ENCODE data around the gene ABAT.

Gene ABAT

DNA sequence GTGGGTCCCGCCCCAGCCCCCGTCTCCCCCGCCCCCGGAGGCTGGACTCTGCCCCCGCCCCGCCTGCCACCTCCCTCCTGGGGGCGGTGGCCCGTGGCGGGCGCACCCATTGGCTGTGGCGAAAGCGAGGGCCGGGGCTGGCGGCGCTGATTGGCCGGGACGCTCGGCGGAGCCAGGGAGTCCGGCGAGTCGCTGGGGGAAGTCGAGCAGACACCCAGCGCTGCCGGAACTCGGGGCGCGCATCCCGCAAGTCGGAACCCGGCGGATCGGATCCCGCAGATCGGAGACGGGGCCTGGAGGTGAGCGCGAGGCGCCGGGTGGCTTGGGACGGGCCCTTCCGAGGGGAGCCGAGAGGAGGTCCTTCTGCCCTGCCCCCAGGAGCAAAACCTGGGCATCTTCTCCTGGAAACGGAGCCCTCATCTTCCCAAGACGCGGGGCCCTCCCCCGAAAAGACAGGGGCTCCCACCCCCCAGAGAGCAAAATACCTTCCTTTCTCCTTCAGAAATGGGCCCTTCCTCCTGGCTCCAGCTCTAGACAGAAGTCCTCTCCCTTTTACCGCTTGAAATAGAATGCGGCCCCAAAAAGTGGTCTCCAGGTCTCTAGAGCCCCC, at the start of gene ABAT:
Gene ABAT, plus strand, starts transcription at position 205 of the 610 bp plus-strand sequence. CDS start 61,123 bp downstream, outside the sequence.
- peaks cover 0 to 3% of the 10 kb centered on the region in 2 donors for H3K9me3 Mint-ChIP-seq
- H3K4me3 Mint-ChIP-seq: peak within 1 kb of the TSS; percentile 93 to 98
- peak; percentile 88 to 89 for DNase-seq
- no peaks in the 10 kb centered on the region for H3K27me3 Mint-ChIP-seq
- H3K27ac Mint-ChIP-seq: peak within 1 kb of the TSS; percentile 91 to 98
- peak; percentile 97 for ATAC-seq
- H3K4me1 Mint-ChIP-seq: peaks cover 24% of the 10 kb centered on the region

GRCh38 chr16:8625491-8626087, 48.8 kb upstream of the ABAT start:
- no peak overlapping the region for H3K27ac Mint-ChIP-seq

GRCh38 chr16:8626946-8627345, 47.5 kb upstream of the ABAT start:
- ATAC-seq (no peak), DNase-seq (no peak)
- H3K27me3 Mint-ChIP-seq: no peaks in the 10 kb centered on the region
- peaks cover 25% of the 10 kb centered on the region for H3K4me1 Mint-ChIP-seq
- H3K9me3 Mint-ChIP-seq: no peaks in the 10 kb centered on the region
- H3K27ac Mint-ChIP-seq: peak overlapping the region in 1 of 2 donors; percentile 41
- no peak overlapping the region for H3K4me3 Mint-ChIP-seq

More at GRCh38 chr16:8625491-8626087, 48.8 kb upstream of the ABAT start:
- Mint-ChIP-seq H3K9me3 (no peaks in the 10 kb centered on the region), H3K4me3 (no peak overlapping the region), H3K27me3 (no peaks in the 10 kb centered on the region), H3K4me1 (peaks cover 25% of the 10 kb centered on the region)
- ATAC-seq: no peak
- DNase-seq: no peak

DNA sequence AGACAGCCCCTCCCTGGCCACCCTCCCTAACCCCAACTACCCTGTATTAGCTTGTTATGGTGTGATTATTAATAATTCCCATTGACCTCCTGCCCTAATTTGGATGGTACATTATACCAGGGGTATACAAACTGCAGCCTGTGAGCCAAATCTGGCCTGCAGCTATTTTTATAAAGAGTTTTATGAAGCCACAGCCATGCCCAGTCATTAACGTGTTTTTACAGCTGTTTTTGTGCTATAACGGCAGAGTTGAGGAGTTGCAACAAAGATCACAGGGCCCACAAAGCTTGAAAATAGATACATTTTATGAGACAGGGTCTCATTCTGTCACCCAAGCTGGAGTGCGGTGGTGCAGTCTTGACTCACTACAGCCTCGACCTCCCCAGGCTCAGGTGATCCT, 47.0 kb upstream of the ABAT start:
- H3K9me3 Mint-ChIP-seq: no peaks in the 10 kb centered on the region
- peaks cover 25% of the 10 kb centered on the region for H3K4me1 Mint-ChIP-seq
- no peak overlapping the region for H3K4me3 Mint-ChIP-seq
- H3K27ac Mint-ChIP-seq: peak overlapping the region in 1 of 2 donors; percentile 52
- no peak for DNase-seq
- H3K27me3 Mint-ChIP-seq: no peaks in the 10 kb centered on the region
- no peak for ATAC-seq

DNA sequence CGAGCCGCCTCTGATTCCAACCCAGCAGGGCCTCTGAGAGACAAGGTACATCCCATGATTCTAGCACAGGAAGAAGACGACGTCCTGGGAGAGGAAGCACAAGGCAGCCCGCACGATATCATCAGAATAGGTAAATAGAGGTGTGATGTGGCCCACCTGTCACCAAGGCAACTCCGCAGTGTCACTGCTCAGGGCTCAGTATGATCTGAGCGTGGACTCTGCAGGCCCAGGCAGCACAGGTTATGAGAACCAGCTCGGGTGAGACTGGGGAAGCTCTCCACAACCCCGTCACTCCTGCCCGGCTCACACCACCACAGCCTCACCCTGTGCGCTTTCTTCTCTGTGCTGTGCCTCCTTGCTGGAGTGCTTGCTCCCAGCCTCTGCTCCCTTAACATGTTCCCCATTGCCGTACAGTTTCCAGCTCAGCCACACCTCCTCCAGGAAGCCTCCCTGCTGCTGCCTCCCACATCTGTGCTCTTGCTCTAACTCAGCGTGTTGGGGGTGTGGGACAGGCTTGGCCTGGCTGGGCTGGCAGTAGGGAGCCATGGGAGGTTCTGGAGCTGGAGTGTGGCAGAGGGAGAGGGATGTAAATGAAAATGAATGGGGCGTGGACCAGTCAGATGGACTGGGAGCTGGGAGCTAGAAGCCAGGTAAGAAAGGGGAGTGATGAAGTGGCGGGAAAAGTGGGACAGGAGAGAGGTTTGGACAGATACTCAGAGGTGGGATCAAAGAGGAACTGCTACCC, 45.3 kb upstream of the ABAT start:
- Mint-ChIP-seq H3K27me3 (no peaks in the 10 kb centered on the region), H3K4me3 (no peak overlapping the region), H3K27ac (peak overlapping the region; percentile 79 to 84), H3K9me3 (no peaks in the 10 kb centered on the region), H3K4me1 (peaks cover 17% of the 10 kb centered on the region)
- no peak for ATAC-seq
- DNase-seq: no peak

- DNase-seq (no peak), ATAC-seq (no peak)
- Mint-ChIP-seq H3K9me3 (no peaks in the 10 kb centered on the region), H3K4me3 (no peak overlapping the region), H3K27me3 (no peaks in the 10 kb centered on the region), H3K4me1 (peaks cover 7% of the 10 kb centered on the region), H3K27ac (no peak overlapping the region)
Measured at GRCh38 chr16:8630255-8630953, 44.0 kb upstream of the ABAT start.

DNA sequence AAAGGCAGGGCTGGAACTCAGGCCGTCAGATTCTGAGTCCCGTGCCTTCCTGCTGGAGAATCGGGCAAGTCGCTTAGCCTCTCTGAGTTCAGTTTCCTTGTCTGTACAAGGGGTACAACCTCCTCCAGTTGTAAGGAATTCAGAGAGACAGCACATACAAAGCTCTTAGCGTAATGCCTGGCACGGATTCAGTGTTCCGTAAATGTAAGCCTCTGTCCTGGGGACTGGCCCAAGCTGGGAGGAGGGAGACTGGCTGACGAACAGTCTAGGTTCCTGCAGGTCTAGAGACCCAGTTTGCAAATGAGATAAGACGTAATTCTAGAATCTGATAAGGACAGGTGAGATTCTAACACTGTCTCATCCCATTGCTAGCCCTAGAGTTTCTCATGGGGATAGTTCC, 43.0 kb upstream of the ABAT start:
- H3K9me3 Mint-ChIP-seq: no peaks in the 10 kb centered on the region
- H3K4me3 Mint-ChIP-seq: no peak overlapping the region
- DNase-seq: no peak
- no peaks in the 10 kb centered on the region for H3K27me3 Mint-ChIP-seq
- peaks cover 8% of the 10 kb centered on the region for H3K4me1 Mint-ChIP-seq
- ATAC-seq: no peak
- H3K27ac Mint-ChIP-seq: no peak overlapping the region

DNA sequence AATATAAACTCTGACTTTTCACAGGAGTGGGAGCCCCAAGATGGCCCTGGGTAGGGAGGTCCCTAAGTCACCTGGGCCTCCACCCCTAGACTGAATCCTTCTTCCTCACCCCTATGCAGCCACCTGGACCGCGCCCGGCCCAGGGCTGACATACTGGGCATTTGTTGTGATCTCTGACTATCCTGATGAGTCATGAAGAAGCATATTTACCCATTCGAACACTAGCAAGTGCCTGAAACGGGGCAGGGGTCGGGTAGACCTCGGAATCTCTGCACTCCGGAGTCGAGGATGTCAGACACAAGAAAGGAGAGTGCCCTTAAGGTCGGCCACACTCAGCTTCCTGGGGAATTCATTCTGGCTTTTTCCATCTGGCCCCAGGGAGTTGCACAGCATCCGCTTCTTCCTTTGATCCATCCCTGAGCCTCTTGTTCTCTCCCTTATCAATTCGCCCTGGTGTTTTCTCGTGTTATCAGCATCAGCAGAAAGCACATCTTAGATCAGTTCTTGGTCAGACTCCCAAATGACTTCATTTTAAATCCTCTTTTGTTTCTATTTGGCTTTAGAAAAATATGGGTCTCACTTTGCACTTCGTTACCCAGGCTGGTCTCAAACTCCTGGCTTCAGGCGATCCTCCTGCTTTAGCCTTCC, 42.5 kb upstream of the ABAT start:
- no peaks in the 10 kb centered on the region for H3K9me3 Mint-ChIP-seq
- no peaks in the 10 kb centered on the region for H3K27me3 Mint-ChIP-seq
- H3K4me1 Mint-ChIP-seq: peaks cover 9% of the 10 kb centered on the region
- no peak overlapping the region for H3K4me3 Mint-ChIP-seq
- DNase-seq: no peak
- ATAC-seq: no peak
- H3K27ac Mint-ChIP-seq: no peak overlapping the region

GRCh38 chr16:8632675-8633182, 41.7 kb upstream of the ABAT start:
- DNase-seq (no peak), ATAC-seq (no peak)
- H3K27me3 Mint-ChIP-seq: no peaks in the 10 kb centered on the region
- H3K4me3 Mint-ChIP-seq: no peak overlapping the region
- peaks cover 5% of the 10 kb centered on the region for H3K4me1 Mint-ChIP-seq
- peak overlapping the region; percentile 22 to 68 for H3K27ac Mint-ChIP-seq
- H3K9me3 Mint-ChIP-seq: no peaks in the 10 kb centered on the region

DNA sequence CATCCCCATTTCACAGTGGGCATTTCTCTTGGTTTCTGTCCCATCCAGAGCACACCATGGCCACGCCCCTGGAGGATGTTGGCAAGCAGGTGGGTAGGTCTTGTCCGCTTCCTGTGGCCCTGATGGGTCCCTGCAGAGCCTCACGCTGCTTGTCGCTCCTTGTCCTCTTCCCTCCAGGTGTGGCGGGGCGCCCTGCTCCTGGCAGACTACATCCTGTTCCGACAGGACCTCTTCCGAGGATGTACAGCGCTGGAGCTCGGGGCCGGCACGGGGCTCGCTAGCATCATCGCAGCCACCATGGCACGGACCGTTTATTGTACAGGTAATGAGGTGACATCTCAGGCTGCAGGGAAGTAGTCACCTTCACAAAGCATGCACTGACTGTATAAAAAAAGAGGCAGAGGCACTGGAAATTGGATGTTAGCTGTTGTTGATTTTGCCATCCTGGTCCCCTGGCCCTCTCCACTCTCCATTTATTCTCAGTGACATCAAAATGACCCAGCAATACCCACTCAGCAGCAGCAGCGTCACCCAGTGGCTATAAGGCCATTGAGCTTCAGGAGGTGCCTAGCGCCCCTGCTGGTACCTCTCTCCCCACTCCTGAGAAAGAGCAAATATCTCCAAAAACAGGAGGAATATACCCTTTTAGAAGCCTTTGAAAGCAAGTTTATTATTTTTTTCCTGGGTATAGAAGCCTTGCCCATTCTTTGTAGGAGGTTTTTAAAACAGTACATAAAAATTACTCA, 39.3 kb upstream of the ABAT start:
- no peak for ATAC-seq
- Mint-ChIP-seq H3K27ac (no peak overlapping the region), H3K4me1 (peaks cover 5% of the 10 kb centered on the region), H3K4me3 (no peak overlapping the region), H3K27me3 (no peaks in the 10 kb centered on the region), H3K9me3 (no peaks in the 10 kb centered on the region)
- DNase-seq: no peak

GRCh38 chr16:8639694-8640093, 34.7 kb upstream of the ABAT start:
- Mint-ChIP-seq H3K4me1 (peaks cover 15% of the 10 kb centered on the region), H3K4me3 (no peak overlapping the region), H3K27me3 (no peaks in the 10 kb centered on the region), H3K27ac (peak overlapping the region in 1 of 2 donors; percentile 89), H3K9me3 (no peaks in the 10 kb centered on the region)
- DNase-seq (no peak), ATAC-seq (no peak)

DNA sequence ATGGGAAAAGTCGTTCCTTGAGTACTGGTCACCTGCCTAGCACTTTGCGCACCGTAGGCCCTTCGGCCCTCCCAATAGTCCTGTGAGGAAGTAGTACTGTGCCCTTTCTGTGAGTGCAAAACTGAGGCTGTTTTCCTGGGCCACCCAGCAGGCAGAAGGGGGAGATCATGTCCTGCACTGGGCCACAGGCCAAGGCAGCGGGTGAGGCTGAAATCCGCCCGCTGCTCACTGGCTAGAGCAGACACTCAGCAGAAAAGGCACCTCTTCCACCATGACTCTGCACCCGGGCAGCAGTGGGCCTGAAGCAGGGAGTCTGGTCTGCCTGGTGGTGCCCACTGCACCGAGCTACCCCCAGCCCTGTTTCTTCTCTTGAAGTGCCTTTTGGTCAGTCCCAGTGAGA, 32.7 kb upstream of the ABAT start:
- no peaks in the 10 kb centered on the region for H3K27me3 Mint-ChIP-seq
- ATAC-seq (no peak), DNase-seq (no peak)
- H3K27ac Mint-ChIP-seq: peak overlapping the region in 1 of 2 donors; percentile 83
- H3K4me1 Mint-ChIP-seq: peaks cover 16% of the 10 kb centered on the region
- no peak overlapping the region for H3K4me3 Mint-ChIP-seq
- no peaks in the 10 kb centered on the region for H3K9me3 Mint-ChIP-seq

GRCh38 chr16:8642146-8642545, 32.3 kb upstream of the ABAT start:
- no peaks in the 10 kb centered on the region for H3K27me3 Mint-ChIP-seq

DNA sequence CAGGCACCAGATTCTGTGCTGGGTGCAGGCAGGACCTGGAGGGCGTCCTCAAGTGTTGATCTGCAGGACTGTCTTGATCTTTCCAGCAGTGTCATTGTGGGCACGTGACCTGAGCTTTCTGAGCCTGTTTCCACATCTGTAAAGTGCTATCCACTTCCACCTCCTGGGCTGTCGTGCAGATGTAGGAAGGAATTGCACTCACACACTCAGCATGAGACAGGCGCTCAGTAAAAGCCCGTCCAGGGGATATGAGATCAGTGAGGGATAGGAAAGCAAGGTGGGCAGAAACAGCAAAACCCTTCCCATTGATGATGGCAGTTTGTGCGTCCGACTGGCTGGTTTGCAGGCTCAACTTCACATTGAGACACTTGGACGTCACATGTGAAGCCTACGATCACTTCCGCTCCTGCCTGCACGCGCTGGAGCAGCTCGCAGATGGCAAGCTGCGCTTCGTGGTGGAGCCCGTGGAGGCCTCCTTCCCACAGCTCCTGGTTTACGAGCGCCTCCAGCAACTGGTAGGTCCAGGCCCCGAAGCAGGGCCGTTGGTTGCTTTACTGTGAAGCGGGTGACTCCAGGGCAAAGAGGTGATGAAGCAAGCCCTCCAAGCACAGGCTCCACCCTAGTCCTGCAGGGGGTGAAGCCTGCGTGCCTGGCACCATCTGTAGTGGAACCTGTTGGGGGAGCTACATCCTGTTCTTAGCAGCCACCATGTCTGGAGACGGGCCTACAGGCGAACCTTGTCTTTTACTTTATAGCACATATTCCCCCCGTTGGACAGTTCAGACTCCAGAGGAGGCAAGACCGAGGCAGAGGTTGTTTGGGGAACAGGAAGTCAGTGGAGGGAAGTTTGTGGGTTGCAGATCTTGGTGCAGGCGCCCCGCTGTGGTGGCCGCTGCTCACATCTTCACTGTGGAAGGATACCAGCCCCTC, 29.9 kb upstream of the ABAT start:
- no peaks in the 10 kb centered on the region for H3K9me3 Mint-ChIP-seq
- peak overlapping the region; percentile 85 to 92 for H3K27ac Mint-ChIP-seq
- ATAC-seq (peak; percentile 77), DNase-seq (peak in 1 of 2 donors; percentile 7)
- H3K4me1 Mint-ChIP-seq: peaks cover 15% of the 10 kb centered on the region
- no peaks in the 10 kb centered on the region for H3K27me3 Mint-ChIP-seq
- peak overlapping the region in 1 of 2 donors; percentile 50 for H3K4me3 Mint-ChIP-seq

More at GRCh38 chr16:8642146-8642545, 32.3 kb upstream of the ABAT start:
- Mint-ChIP-seq H3K4me1 (peaks cover 15% of the 10 kb centered on the region), H3K4me3 (no peak overlapping the region), H3K9me3 (no peaks in the 10 kb centered on the region), H3K27ac (no peak overlapping the region)
- ATAC-seq (no peak), DNase-seq (no peak)

Data from stimulated activated naive CD8-positive, alpha-beta T cell treated with anti-CD3 and anti-CD28 coated beads, Interleukin-15, amount 100 ng/mL, for 72 hours (primary cell).